Colonic mucosa (tissue), 4 donors: ENCODE measurements around the gene GAB2. TPM values are rescaled to one million over a fixed set of nuclear protein-coding genes. Genes with fewer than 3 reads are reported as not detected.

Experiments used
- DNase-seq: peaks from one replicate; pipeline ENCODE4 v3.0.0-alpha.2; 2020
- H3K27ac ChIP-seq: fragments of 200-600 bp; one replicate; pipeline ENCODE4 v1.8.0; 2021
- H3K27me3 ChIP-seq: fragments of 200-600 bp; one replicate; pipeline ENCODE4 v1.8.0; 2021
- H3K36me3 ChIP-seq: fragments of 200-600 bp; one replicate; pipeline ENCODE4 v1.8.0; 2021
- H3K4me1 ChIP-seq: fragments of 200-600 bp; one replicate; pipeline ENCODE4 v1.8.0; 2021; ENCODE audit warnings: mild to moderate bottlenecking
- H3K4me3 ChIP-seq: fragments of 200-600 bp; one replicate; pipeline ENCODE4 v1.8.0; 2021
- H3K9ac ChIP-seq, 2 donors: one replicate each; pipeline ENCODE4 v1.7.0; 2013; ENCODE audit warnings: control low read depth in 2 of 2, low read depth in 2 of 2, low read length in 2 of 2
- H3K9me3 ChIP-seq: fragments of 200-600 bp; one replicate; pipeline ENCODE4 v1.8.0; 2021
- CTCF ChIP-seq: fragments of 200-600 bp; IDR thresholded peaks from one replicate; pipeline ENCODE4 v1.8.0; 2022; ENCODE audit warnings: antibody characterized with exemption, mild to moderate bottlenecking
- intact Hi-C: fragments of 100-400 bp; cut with DNase I; formaldehyde crosslinking; loops from one replicate; pipeline ENCODE4 v1.14.1; 2022
- total RNA-seq, 2 donors: library from RNA; stranded (reverse); fragmentation: NEBNext Ultra II Directional in 1 of 2; extraction: Animal tissue kit (Norgen Biotek cat#: 25700) in 1 of 2; gene quantifications; one replicate each; pipeline ENCODE4 v1.2.1, GENCODE V29; 2021
- donor health status: healthy.
- donor health status: DM: no; HTN: no; CAD: no.
- donor health status: DM: no; HTN: no; CAD: no.

The GAB2 gene
- total RNA-seq, 2 donors from 2014 or later, result 20.0 to 21.1 TPM

GRCh38 chr11:78374917-78375316 is 42.7 kb downstream of the GAB2 start:
- Histone ChIP-seq H3K27ac (no peak overlapping the region), H3K27me3 (no peaks in the 10 kb centered on the region), H3K9ac (no peak overlapping the region), H3K4me3 (no peak overlapping the region), H3K9me3 (no peaks in the 10 kb centered on the region), H3K4me1 (no peaks in the 10 kb centered on the region), H3K36me3 (no peaks in the 10 kb centered on the region)
- intact Hi-C loops, result no loop called here
- TF ChIP-seq CTCF, result no peak
- DNase-seq, result no peak

GRCh38 chr11:78373689-78374088 is 43.9 kb downstream of the GAB2 start:
- no peak overlapping the region for H3K9ac ChIP-seq
- intact Hi-C loops, result no loop called here
- no peaks in the 10 kb centered on the region for H3K4me1 ChIP-seq
- H3K9me3 ChIP-seq, result no peaks in the 10 kb centered on the region
- no peaks in the 10 kb centered on the region for H3K27me3 ChIP-seq
- no peak overlapping the region for H3K4me3 ChIP-seq
- peak overlapping the region; percentile 27 for H3K27ac ChIP-seq
- TF ChIP-seq CTCF, result no peak
- no peak for DNase-seq
- H3K36me3 ChIP-seq, result no peaks in the 10 kb centered on the region

- no peak for TF ChIP-seq CTCF
- no peak for DNase-seq
- intact Hi-C loops, result no loop called here
- H3K27ac ChIP-seq, result no peak overlapping the region
- no peaks in the 10 kb centered on the region for H3K4me1 ChIP-seq
- H3K36me3 ChIP-seq, result no peaks in the 10 kb centered on the region
- no peaks in the 10 kb centered on the region for H3K9me3 ChIP-seq
- no peaks in the 10 kb centered on the region for H3K27me3 ChIP-seq
- no peak overlapping the region for H3K9ac ChIP-seq
- no peak overlapping the region for H3K4me3 ChIP-seq
These were observed 45.4 kb downstream of the GAB2 start for GRCh38 chr11:78372114-78372768.

- DNase-seq, result no peak
- Histone ChIP-seq H3K4me1 (no peaks in the 10 kb centered on the region), H3K36me3 (no peaks in the 10 kb centered on the region), H3K9ac (no peak overlapping the region), H3K27ac (no peak overlapping the region), H3K4me3 (no peak overlapping the region), H3K9me3 (no peaks in the 10 kb centered on the region), H3K27me3 (no peaks in the 10 kb centered on the region)
- TF ChIP-seq CTCF, result no peak
- intact Hi-C loops, result no loop called here
These were observed 46.3 kb downstream of the GAB2 start for GRCh38 chr11:78371221-78371891.

GRCh38 chr11:78370406-78371172 is 47.0 kb downstream of the GAB2 start:
- no peak for DNase-seq
- Histone ChIP-seq H3K36me3 (no peaks in the 10 kb centered on the region), H3K27me3 (no peaks in the 10 kb centered on the region), H3K4me3 (no peak overlapping the region), H3K4me1 (no peaks in the 10 kb centered on the region), H3K27ac (no peak overlapping the region), H3K9me3 (no peaks in the 10 kb centered on the region), H3K9ac (no peak overlapping the region)
- intact Hi-C loops, result no loop called here
- no peak for TF ChIP-seq CTCF
